GM19452 (cell line): ENCODE results near the gene SNX7.

Experiments used
- ATAC-seq: cut with Tn5 transposase; IDR thresholded peaks from one replicate; pipeline ENCODE4 v1.9.1; 2021; ENCODE audit not compliant: unreplicated experiment

The SNX7 gene, protein sequence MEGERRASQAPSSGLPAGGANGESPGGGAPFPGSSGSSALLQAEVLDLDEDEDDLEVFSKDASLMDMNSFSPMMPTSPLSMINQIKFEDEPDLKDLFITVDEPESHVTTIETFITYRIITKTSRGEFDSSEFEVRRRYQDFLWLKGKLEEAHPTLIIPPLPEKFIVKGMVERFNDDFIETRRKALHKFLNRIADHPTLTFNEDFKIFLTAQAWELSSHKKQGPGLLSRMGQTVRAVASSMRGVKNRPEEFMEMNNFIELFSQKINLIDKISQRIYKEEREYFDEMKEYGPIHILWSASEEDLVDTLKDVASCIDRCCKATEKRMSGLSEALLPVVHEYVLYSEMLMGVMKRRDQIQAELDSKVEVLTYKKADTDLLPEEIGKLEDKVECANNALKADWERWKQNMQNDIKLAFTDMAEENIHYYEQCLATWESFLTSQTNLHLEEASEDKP

DNA sequence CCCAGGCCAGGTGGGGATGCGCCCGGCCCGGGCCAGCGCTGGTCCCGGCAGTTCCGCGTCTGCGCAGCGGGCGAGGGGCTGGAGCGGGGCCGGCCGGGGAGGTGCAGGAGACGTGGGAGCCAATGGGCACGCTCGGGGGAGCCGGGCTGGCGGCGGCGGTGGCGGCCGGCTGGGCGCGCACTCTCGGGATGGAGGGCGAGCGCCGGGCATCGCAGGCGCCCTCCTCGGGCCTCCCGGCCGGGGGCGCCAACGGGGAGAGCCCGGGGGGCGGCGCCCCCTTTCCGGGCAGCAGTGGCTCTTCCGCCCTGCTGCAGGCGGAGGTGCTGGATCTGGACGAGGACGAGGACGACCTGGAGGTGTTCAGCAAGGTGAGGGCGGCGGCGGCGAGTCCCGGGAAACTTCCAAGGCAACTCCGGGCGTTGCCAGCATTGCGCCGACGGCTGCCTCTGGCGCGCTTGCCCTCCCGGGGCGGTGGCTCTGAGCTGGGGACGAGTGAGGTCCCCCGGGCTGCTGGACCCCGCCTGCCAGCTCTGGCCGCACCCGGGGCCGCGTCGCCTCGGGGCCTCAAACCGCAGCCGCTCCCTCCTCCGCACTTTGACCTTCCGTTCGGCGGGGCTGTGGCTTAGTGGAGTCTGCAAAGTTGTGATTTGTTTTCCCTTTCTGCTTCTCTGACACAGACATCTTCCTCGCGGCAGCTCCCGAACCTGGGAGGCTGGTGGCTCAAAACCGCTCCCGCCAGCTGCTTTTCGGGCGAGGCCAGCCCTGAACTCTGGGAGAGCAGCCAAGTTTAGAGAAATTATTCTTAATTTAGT lies at the start of gene SNX7:
TSS of gene SNX7 (plus strand) at position 178 of the 812 bp plus-strand sequence. CDS start at position 189, 11 bp downstream.
- ATAC-seq = peak; percentile 94

DNA sequence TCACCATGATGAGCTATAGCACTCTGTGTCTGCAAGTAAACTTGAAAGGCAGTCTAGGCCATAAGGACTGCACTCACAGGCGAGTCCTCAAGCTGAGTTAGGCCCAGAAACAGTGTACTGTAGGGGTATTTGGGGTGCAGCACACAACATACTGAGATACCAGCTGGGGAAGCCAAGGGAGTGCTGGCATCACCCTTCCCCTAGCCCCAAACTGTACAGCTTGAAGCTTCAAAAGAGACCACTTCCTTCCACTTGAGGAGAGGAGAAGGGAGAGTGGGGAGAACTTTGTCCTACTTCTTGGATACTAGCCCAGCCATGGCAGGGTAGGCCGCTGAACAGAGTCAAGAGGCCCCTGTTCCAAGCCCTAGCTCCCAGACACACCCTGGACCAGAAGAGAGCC lies 24.2 kb upstream of the SNX7 start:
- ATAC-seq = no peak

DNA sequence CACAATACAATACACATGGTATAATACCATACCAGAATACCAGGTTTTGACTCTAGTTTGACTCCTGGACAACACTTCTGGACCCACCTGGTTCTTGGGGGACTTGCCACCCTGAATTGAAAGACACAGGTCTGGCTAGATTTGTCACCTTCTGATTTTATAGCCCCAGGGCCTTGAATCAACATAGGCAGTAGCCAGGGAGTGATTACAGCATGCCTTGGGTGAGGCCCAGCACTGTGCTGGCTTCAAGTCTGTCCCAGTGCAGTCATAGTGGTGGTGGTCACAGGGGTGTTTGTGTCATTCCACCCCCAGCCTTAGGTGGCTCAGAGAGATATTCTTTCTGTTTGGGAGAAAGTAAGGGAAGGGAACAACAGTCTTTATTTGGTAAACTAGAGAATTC lies 23.3 kb upstream of the SNX7 start:
- no peak for ATAC-seq

DNA sequence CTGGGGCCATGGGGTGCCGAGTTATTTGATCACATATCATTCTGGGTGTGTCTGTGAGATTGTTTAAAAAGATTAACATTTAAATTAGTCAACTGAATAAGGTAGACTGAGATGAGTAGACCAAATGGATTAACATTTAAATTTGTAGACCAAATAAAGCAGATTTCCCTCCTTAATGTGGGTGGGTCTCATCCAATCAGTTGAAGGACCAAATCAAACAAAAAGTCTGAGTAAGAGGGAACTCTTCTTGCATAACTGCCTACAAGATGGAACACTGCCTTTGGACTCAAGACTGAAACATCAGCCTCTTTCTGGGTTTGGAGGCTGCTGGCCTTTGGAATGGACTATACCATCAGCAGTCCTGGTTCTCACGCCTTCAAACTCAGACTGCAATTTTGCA lies 17.0 kb upstream of the SNX7 start:
- ATAC-seq = no peak

DNA sequence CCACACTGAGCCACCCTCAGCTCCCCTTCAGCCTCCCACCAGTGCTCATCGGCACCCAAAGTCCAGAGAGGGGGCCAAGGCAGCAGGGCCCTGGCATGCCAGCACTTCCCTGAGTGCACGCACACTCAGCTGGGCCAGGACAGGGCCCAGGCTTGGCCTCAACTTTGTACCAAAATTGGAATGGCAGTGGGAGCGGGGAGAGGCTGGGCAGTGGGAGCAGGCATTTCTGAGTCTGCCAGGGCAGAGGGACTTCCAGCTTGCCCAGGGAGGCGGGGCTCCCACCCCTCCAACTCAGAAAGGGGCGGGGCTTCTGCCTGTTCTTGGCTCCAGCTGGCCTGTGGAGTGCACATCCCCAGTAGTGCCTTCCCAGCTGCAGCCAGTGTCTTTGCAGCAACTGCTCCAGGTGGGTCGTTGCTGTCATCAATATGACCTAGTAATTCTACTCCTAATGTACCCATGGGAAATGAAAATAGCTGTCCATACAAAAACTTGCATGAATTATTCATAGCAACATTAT lies 10.3 kb upstream of the SNX7 start:
- no peak for ATAC-seq

DNA sequence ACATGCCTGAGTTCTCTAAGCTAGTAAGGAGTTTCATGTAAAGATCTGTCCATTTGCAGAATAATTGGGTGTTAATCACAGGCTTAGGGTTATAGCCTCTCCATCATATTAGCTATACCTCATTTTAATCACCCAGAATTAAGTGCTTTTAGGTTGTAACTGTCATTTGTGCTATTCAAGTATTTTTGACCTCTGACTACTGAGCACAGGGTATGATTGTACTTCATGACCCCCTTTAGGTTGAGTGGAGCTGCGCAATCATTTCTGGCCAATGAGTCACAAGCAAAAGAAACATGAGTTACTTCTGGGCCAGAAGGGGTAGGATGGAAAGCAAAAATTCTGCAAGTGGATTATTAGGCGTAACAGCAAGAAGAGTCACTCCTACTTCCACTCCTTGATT lies 8.4 kb upstream of the SNX7 start:
- ATAC-seq = no peak

DNA sequence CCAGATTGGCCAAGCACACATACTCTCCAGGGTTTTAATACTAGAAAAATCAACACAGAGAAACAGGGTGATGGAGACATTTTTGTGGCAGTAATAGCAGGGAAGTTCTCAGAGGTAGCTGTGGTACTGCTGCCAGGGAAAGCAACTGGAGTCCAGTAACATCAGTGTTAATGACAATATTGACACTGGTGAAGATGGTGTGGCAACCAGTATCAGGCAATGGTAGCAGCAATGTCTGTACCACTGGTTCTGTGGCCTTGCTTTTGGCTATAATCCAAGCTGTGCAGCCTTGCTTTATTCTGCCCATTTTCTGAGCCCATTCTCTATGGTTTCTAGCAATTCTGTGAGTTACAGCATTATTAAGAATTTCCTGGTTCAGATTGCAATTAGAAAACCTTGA lies 1.6 kb upstream of the SNX7 start:
- ATAC-seq = no peak

DNA sequence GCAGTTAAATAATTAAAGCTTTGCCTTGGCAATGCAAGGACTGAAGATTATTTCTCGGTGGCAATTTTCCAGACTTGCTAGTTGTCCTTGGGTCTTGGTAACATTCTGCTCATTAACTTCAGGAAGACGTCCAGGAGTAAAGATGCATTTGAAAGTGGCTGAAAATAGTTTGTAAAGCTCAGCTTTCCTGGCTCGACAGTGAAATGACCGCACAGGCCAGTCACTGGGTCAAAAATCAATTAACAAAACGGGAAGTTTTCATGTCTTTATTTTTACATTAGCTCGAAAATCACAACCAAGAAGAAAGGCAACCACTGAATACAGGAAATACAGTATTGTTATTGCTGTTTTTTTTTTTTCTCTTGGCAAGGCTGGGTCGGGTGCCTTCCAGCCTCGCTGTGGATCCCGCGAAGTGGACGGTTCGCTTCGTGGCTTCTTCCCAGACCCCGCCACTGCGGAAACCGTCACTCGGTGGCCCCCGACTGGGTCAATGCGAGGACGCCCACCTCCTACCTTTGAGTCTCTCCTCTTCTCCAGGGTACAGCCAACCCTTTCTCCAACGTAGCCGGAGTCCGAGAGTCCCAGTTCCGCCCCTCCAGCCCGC lies 479 bp upstream of the SNX7 start:
- ATAC-seq = peak; percentile 30

DNA sequence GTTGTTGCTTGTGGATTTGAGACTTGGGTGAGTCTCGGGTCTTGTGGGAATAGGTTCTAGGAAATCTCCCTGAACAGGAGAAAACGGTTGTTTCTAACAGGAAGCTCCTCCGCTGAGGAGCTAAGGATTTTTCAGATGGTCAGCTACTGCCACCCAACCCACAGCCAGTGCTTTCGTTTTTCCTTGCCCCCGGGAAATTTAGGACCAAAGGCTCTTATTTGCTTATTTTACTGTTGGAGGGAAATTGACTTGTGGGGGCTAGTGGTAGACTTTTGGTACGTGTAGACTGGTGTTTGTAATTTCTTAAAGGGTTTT lies 792 bp downstream of the SNX7 start:
- ATAC-seq = no peak

DNA sequence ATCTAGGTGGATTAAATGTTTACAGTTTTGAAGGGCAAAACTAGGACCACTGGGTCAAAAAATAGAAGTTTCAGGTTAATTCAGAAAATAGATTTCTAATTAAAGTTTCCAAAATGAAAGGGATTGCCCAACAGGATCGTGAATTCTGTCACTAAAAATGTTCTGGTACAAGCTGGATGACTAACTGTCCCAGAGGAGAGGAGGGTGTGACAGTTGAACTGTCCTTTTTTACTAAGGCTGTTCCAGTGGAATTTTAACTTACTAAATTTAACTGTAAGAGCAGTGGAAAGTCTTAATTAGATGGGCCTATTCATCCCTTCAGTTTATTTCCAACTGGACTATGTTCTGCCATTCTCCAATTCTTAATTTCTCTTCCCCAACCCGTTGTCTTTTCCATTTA lies 7.2 kb downstream of the SNX7 start:
- no peak for ATAC-seq

DNA sequence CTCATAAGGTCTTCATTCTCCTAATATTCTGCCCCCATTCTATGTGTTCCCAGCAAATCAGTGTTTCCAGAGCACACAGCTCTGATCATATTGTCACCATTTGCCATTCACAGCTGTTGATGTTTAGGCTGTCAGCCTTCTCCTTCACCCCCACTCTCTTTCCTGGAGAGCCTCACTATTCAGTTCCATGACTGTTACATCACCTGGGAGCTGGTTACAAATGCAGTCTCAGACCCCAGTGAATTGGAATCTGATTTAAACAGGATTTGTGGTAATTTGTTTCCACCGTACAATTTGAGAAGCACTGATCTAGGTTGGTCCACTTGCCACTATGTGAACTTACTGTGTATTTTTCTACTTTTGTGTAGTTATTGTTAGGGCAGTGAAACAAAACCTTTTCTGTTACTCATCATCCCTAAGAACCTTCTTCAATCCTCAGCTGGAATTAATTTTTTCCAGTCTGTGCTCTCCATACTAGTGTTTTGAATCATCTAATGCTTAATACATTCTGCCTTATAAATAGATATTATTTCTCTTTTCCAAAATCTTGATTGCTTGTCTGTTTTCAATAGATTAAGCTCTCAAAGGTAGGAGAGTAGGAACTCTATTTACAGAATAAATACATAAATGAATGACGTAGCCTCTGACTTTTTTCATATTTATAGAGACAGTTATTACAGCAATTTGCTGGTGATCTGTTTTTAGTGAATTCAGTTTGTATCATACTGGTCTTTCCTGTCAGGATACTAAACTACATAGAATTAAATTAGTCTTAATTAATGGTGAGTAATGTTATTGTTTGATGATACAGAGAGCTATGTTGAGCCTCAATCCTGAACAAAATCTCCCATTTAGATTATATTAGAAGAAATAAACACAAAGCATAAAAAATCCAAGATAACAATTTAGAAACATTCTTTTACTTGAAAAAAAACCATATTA lies 8.1 kb downstream of the SNX7 start:
- ATAC-seq = no peak

DNA sequence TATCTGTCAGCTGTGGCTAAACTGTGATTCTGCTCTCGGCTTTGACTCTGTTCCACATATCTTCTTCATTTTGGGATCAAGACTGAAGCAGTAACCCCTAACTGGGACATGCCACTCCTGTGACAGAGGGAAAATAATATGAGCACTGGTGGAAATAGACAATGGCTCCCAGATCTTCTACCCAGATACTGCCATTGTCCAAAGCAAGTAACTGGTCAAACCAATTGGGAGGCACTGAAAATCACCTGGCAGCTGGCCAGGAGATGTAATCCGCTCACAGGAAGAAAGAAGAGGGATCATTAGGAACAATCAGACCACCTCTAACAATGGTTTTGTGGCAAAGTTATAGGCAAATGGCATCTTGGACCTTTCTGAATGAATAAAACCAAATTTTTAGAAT lies 10.7 kb downstream of the SNX7 start:
- no peak for ATAC-seq

DNA sequence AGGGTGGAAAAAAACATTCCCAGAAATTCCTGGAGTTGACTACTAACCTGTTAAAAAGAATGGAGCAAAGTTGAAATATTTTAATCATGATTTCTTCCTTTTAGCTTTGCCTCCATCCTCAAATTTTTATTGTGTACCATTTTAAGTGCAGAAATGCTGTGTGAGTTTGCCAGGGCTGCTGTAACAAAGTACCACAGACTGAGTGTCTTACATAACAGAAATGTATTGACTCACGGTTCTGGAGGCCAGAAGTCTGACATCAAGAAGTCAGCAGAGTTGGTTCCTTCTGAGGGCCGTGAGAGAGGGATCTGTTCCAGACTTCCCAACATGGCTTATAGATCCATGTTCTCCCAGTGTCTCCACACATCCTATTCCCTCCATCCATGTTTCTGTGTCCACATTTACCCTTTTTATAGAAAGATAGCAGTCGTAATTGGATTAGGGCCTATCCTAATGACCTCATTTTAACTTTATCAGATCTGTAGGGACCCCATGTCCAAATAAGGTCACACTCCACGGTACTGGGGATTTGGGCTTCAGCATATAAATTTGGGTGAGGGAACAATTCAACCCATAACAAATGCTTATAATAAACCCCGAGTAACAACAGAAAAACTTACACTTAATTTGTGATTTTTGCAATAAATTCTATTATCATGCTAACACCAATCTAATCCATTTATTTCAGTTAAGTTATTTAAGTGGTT lies 12.7 kb downstream of the SNX7 start:
- ATAC-seq = no peak

DNA sequence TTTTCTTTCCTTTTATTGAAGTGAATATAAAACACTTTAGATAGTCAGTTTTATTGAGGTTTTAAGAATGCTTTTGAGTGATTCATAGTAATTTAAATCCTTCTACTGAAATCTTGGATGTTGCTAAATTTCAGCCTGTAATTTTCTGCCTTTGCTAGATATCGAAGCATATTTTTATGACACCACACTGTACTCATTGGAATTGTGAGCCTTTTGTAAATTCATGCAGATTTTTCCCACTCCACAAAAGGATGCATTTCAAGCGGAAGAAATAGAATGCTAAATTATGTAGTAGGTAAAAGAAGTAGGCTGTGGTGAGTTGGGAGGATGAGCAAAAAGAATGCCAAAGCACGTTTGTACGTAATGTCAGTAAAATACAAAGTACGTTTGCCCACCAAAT lies 13.8 kb downstream of the SNX7 start:
- ATAC-seq = no peak

DNA sequence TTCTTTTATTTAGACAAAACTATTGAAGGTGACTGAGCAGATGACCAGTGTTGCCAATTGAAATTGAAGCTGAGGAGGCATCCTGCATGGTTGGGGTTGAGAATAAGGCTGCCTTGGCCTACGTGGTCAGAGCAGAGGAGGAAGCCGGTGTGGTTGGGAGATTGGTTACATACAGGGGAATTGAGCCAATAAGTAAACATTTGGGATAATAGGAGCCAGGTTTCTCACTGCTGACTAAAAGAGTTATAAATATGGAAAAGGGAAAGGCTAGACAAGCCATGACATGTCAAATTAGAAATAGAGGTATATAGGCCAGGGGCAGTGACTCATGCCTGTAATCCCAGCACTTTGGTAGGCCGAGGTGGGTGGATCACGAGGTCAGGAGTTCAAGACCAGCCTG lies 15.8 kb downstream of the SNX7 start:
- no peak for ATAC-seq

DNA sequence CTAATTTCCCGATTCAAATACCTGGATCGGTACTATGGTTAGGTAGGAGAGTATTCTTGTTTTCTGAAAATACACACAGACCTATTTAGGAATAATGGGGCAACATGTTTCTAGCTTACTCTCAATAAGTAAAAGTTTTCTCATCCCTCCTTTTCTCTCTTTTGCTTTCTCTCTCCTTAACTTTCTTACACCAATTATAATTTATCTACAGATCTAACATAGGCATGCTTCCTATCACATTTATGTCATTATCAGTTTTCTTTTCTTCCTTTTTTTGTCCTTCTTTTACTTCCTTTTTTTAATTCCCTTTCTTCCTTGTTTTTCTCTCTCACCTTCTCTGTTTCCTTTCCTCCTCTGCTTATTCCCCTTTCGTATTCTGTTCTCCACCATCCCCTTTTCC lies 20.3 kb downstream of the SNX7 start:
- no peak for ATAC-seq

DNA sequence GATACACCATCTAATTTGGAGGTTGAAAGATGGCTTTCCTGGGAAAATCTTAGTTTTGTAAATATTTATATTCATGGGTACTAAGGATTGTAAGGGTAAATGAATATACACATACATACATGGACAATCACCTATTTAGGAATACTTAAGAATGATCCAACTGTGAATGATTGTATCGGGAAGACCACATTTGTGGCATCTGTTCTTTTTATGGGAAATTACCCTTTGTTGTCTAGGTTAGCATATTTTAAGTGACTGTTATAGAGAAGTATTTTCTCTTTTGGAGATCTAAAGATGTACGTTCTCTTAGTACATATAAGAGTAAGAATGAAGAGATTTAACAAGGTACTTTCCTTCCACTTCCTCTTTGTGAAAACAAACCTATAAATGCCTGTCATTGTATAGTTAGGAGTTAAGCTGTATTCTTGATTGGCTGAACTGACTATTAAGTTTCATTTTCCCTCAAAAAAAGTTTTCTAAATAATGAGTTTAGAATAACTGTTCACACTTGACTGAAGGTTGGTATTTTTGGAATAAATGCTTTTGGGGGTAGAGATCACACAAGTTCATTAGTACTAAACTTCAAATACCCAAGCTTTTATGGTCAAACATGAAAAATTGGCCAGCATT lies 26.7 kb downstream of the SNX7 start:
- ATAC-seq = no peak

DNA sequence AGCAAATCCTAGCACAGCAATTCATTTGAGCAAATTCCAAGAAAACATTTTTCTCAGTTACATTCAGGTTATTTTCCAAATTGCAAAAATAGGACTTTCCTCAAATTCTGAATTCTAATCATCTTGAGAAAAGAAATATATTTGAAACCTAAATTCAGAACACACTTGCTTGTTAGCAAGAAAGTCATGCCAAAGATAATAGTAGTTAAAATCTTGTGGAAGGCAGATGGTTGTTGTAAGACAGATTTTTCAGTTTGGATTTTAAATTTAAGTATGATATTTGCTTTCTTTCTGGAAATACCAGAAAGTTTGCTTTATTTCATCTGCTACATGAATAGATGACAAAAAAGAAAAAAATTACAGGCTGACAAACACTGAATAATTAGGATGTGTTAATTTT lies 29.1 kb downstream of the SNX7 start:
- ATAC-seq = no peak

DNA sequence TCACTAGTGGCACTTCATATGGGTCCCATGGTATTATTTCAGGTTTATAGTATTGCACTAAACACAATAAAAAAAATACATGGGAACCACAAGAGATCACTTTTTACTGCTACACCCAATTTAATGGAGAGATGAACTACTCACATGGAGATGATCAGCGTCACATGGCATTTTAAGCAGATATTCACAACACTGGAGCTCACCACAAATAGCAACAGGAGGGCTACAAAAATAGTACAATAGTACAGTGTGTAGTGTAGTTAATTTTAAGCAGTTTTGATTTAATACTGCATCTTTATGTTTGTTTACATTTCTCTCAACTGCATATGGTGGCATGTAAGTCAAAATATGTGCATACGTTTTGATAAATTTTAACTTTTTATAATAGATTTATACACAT lies 31.0 kb downstream of the SNX7 start:
- ATAC-seq = no peak

DNA sequence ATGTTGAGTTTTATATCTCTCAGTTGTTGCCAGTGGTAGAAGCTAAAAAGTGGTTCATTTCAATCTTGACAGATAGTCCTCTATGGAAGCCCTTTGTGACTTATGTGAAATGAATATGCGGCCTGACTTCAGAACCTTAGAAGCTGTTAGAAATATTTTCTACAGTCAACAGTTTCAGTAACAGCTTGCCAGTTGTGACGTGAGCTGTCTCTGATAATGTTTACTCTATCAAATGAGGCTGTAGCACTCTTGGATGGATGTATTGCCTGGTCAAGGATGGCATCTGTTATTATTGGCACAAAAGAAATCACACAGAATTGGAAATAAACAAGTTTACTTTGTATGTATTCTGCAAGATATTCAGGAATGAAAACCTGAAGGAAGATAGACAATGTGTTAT lies 31.9 kb downstream of the SNX7 start:
- ATAC-seq = no peak
